Activated T-helper 17 cell treated with anti-CD3 and anti-CD28 coated beads, Interleukin-2, amount 50 U/mL, for 72 hours (primary cell): ENCODE data around the gene ARHGEF2. TPM values are rescaled to one million over a fixed set of nuclear protein-coding genes. Genes with fewer than 3 reads are reported as not detected.

ENCODE experiments used
- ATAC-seq: fragments of 150-1000 bp; cut with Tn5 transposase; replicated peaks from 2 replicates; pipeline ENCODE4 v1.10.0; 2021; ENCODE audit warnings: mild to moderate bottlenecking, moderate library complexity
- H3K27ac Mint-ChIP-seq: one replicate; pipeline ENCODE4 v1.8.0; 2022; ENCODE audit warnings: mixed read lengths
- H3K27me3 Mint-ChIP-seq: one replicate; pipeline ENCODE4 v1.8.0; 2022; ENCODE audit warnings: mixed read lengths
- H3K36me3 Mint-ChIP-seq: one replicate; pipeline ENCODE4 v1.8.0; 2022; ENCODE audit warnings: low read depth, mild to moderate bottlenecking, mixed read lengths
- H3K4me1 Mint-ChIP-seq: one replicate; pipeline ENCODE4 v1.8.0; 2022; ENCODE audit warnings: mixed read lengths
- H3K4me3 Mint-ChIP-seq: one replicate; pipeline ENCODE4 v1.8.0; 2022; ENCODE audit warnings: mild to moderate bottlenecking, mixed read lengths
- H3K9me3 Mint-ChIP-seq: one replicate; pipeline ENCODE4 v1.8.0; 2022; ENCODE audit warnings: mixed read lengths
- total RNA-seq, 2 donors: library from RNA; stranded (reverse); gene quantifications; one replicate each; pipeline ENCODE4 v1.2.3, GENCODE V29; 2022

Gene ARHGEF2
- total RNA-seq, 2 donors from 2014 or later, result 108 to 205 TPM

GRCh38 chr1:155904261-155904660, 74.1 kb downstream of the ARHGEF2 start:
- peaks cover 5% of the 10 kb centered on the region for H3K4me1 Mint-ChIP-seq
- no peak overlapping the region for H3K27ac Mint-ChIP-seq
- ATAC-seq, result no peak
- no peak overlapping the region for H3K4me3 Mint-ChIP-seq
- no peaks in the 10 kb centered on the region for H3K9me3 Mint-ChIP-seq
- H3K36me3 Mint-ChIP-seq, result peaks cover 62% of the 10 kb centered on the region
- no peaks in the 10 kb centered on the region for H3K27me3 Mint-ChIP-seq

GRCh38 chr1:155900161-155900560, 78.2 kb downstream of the ARHGEF2 start:
- H3K4me3 Mint-ChIP-seq, result no peak overlapping the region
- H3K9me3 Mint-ChIP-seq, result no peaks in the 10 kb centered on the region
- H3K4me1 Mint-ChIP-seq, result peaks cover 5% of the 10 kb centered on the region
- peaks cover 100% of the 10 kb centered on the region for H3K36me3 Mint-ChIP-seq
- no peak for ATAC-seq
- no peaks in the 10 kb centered on the region for H3K27me3 Mint-ChIP-seq
- H3K27ac Mint-ChIP-seq, result no peak overlapping the region

DNA sequence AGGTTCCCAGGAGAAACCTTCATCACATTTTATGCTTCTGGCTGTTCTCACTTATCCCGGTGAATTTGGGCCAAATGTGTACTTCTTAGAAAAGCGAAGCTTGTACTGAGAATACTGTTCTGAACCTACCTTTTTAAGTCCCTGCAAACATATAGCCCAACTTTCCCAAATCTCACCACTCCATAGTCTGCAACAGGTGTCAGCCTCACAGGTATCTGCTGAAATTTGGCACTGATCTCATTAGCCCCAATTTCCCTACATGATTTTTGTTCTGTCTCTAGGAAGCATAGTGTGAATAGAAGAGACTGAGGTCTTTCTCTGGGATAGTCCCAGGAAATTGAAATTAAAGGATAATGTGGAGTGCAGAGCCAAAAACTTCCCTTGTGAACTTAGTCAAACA, 78.7 kb downstream of the ARHGEF2 start:
- Mint-ChIP-seq H3K4me1 (peaks cover 4% of the 10 kb centered on the region), H3K9me3 (no peaks in the 10 kb centered on the region)

DNA sequence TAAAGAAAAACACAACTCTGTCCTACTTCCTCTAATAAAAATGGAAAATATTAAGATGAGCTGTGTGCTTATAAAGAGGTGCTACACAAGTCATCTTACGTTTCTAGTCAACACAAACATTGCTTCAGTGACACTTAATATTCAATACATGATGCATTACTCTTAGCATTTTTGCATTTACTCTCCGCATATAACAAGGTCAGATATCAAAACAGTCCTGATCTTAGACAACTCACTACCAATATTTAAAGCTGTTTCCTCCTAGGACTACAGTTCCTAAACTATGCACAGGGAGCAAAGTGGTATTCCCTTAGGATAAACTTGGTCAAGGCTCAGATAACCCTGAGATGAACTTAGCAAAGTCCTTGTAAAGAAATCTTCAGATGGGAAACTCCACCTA, 79.5 kb downstream of the ARHGEF2 start:
- H3K4me3 Mint-ChIP-seq, result no peak overlapping the region

More for the DNA sequence above, 78.7 kb downstream of the ARHGEF2 start:
- Mint-ChIP-seq H3K27ac (no peak overlapping the region), H3K4me3 (no peak overlapping the region), H3K27me3 (no peaks in the 10 kb centered on the region), H3K36me3 (peaks cover 95% of the 10 kb centered on the region)
- no peak for ATAC-seq

GRCh38 chr1:155897746-155898145, 80.6 kb downstream of the ARHGEF2 start:
- no peak for ATAC-seq
- H3K9me3 Mint-ChIP-seq, result no peaks in the 10 kb centered on the region
- no peaks in the 10 kb centered on the region for H3K27me3 Mint-ChIP-seq
- H3K36me3 Mint-ChIP-seq, result peaks cover 75% of the 10 kb centered on the region
- H3K4me1 Mint-ChIP-seq, result peaks cover 7% of the 10 kb centered on the region
- no peak overlapping the region for H3K27ac Mint-ChIP-seq
- no peak overlapping the region for H3K4me3 Mint-ChIP-seq

More for the DNA sequence above, 79.5 kb downstream of the ARHGEF2 start:
- Mint-ChIP-seq H3K27ac (no peak overlapping the region), H3K9me3 (no peaks in the 10 kb centered on the region), H3K4me1 (no peaks in the 10 kb centered on the region), H3K36me3 (peaks cover 87% of the 10 kb centered on the region), H3K27me3 (no peaks in the 10 kb centered on the region)
- ATAC-seq, result no peak

Other genes starting within 250 kb of the ARHGEF2 start
- gene GON4L, start 121.3 kb downstream of the ARHGEF2 start, total RNA-seq, result 10 to 100 TPM; 62.7 to 65.0 TPM
- 10 to 100 TPM; 36.7 to 61.9 TPM for gene SYT11, start 119.0 kb downstream of the ARHGEF2 start, total RNA-seq
- 10 to 100 TPM; 28.1 to 79.8 TPM for gene RIT1, start 67.2 kb downstream of the ARHGEF2 start, total RNA-seq
- gene KHDC4, start 44.1 kb downstream of the ARHGEF2 start, total RNA-seq, result 100 to 1,000 TPM in 1 of 2 donors, 10 to 100 TPM in 1; 67.5 to 109 TPM
- not detected for gene RXFP4, start 36.9 kb downstream of the ARHGEF2 start, total RNA-seq
- 100 to 1,000 TPM; 194 to 208 TPM for gene SSR2, start 42.4 kb upstream of the ARHGEF2 start, total RNA-seq
- 10 to 100 TPM; 31.9 to 36.7 TPM for gene UBQLN4, start 75.3 kb upstream of the ARHGEF2 start, total RNA-seq
- 10 to 100 TPM; 39.9 to 55.6 TPM for gene LAMTOR2, start 76.2 kb upstream of the ARHGEF2 start, total RNA-seq
- gene RAB25, start 82.6 kb upstream of the ARHGEF2 start, total RNA-seq, result 1 to 10 TPM in 1 of 2 donors, under 1 TPM in 1; 0.43 to 1.2 TPM
- gene MEX3A, start 103.9 kb upstream of the ARHGEF2 start, total RNA-seq, result under 1 TPM; 0.15 to 0.21 TPM
- gene LMNA, start 136.2 kb upstream of the ARHGEF2 start, total RNA-seq, result 100 to 1,000 TPM; 150 to 338 TPM
- 10 to 100 TPM in 1 of 2 donors, 1 to 10 TPM in 1; 1.8 to 17.6 TPM for gene SEMA4A, start 175.0 kb upstream of the ARHGEF2 start, total RNA-seq
- gene SLC25A44, start 215.6 kb upstream of the ARHGEF2 start, total RNA-seq, result 10 to 100 TPM; 23.5 to 38.1 TPM
- 10 to 100 TPM; 85.6 to 87.3 TPM for gene PMF1, start 234.5 kb upstream of the ARHGEF2 start, total RNA-seq